A673 (cell line): ENCODE results near the gene MRPL9. TPM values are rescaled to one million over a fixed set of nuclear protein-coding genes. Genes with fewer than 3 reads are reported as not detected.

Source experiments
- BruUV-seq: library from RNA; stranded (reverse); fragments of 400-500 nt; replicated peaks from 2 replicates; lab custom pipeline; 2021; lab: Mats Ljungman, UMichigan
- CTCF ChIA-PET: fragments of 300-600 bp; sonication (Branson Sonifier 250); formaldehyde crosslinking; loops from one replicate; lab custom pipeline; 2022; ENCODE audit warnings: antibody characterized with exemption; lab: Charles Lee
- POLR2A ChIA-PET: fragments of 300-600 bp; sonication (Branson Sonifier 250); formaldehyde crosslinking; loops from one replicate; lab custom pipeline; 2022; ENCODE audit warnings: antibody characterized with exemption; ENCODE audit not compliant: low non-redundant PET; lab: Charles Lee
- DNase-seq: peaks from one replicate; pipeline ENCODE4 v3.0.0-alpha.2; 2015; ENCODE audit warnings: low spot score
- H3K27ac ChIP-seq: fragments of 200-600 bp; sonication (generic); 2 replicates; pipeline ENCODE4 v1.5.1; 2016; ENCODE audit warnings: mixed run types, low read depth, mild to moderate bottlenecking, mixed read lengths, antibody characterized with exemption, low read length; ENCODE audit not compliant: poor library complexity, severe bottlenecking
- H3K27me3 ChIP-seq: fragments of 200-600 bp; sonication (generic); replicated peaks from 2 replicates; pipeline ENCODE4 v1.6.1; 2017; ENCODE audit warnings: mixed run types, low read depth, mild to moderate bottlenecking, mixed read lengths, antibody characterized with exemption, low read length; ENCODE audit not compliant: insufficient read depth, poor library complexity
- H3K36me3 ChIP-seq: fragments of 200-600 bp; sonication (generic); 2 replicates; pipeline ENCODE4 v1.6.1; 2016; ENCODE audit warnings: mixed run types, mild to moderate bottlenecking, mixed read lengths, antibody characterized with exemption, low read length; ENCODE audit not compliant: insufficient read depth, poor library complexity, severe bottlenecking
- H3K4me1 ChIP-seq: fragments of 200-600 bp; sonication (generic); 2 replicates; pipeline ENCODE4 v1.6.1; 2017; ENCODE audit warnings: mixed run types, mild to moderate bottlenecking, mixed read lengths, antibody characterized with exemption, low read length; ENCODE audit not compliant: insufficient read depth, poor library complexity, severe bottlenecking
- H3K4me3 ChIP-seq: fragments of 200-600 bp; sonication (generic); 2 replicates; pipeline ENCODE4 v1.5.1; 2016; ENCODE audit warnings: low read depth, mixed run types, mild to moderate bottlenecking, mixed read lengths, low read length; ENCODE audit not compliant: poor library complexity, severe bottlenecking
- H3K9me3 ChIP-seq: fragments of 200-600 bp; sonication (generic); 2 replicates; pipeline ENCODE4 v1.6.1; 2016; ENCODE audit warnings: mixed run types, low read depth, mild to moderate bottlenecking, mixed read lengths, antibody characterized with exemption, low read length; ENCODE audit not compliant: poor library complexity, severe bottlenecking
- CTCF ChIP-seq: fragments of 300-800, 200-600 bp; sonication (generic); conservative IDR thresholded peaks from 2 replicates; pipeline ENCODE4 v1.5.1; 2017; ENCODE audit warnings: low read depth, mild to moderate bottlenecking, antibody characterized with exemption, low read length, moderate library complexity, mixed read lengths
- EZH2 ChIP-seq: fragments of 200-600 bp; sonication (generic); IDR thresholded peaks from 2 replicates; pipeline ENCODE4 v1.6.1; 2017; ENCODE audit warnings: borderline replicate concordance, low read depth, mild to moderate bottlenecking, mixed read lengths, antibody characterized with exemption, low read length; ENCODE audit not compliant: poor library complexity, severe bottlenecking
- intact Hi-C: fragments of 100-400 bp; cut with micrococcal nuclease; formaldehyde crosslinking; loops from one replicate; pipeline ENCODE4 v1.10.0; 2022; ENCODE audit not compliant: unreplicated experiment
- total RNA-seq: library from RNA; stranded (reverse); gene quantifications from 2 replicates; pipeline ENCODE4 v1.2.3, GENCODE V29; 2021

Gene MRPL9
- total RNA-seq, 1 experiment from 2014 or later: 143 TPM

- POLR2A ChIA-PET: no interaction called here
- H3K4me1 ChIP-seq: no peaks in the 10 kb centered on the region
- H3K4me3 ChIP-seq: no peak overlapping the region
- no peak overlapping the region for H3K27ac ChIP-seq
- intact Hi-C loops: no loop called here
- CTCF ChIA-PET: no interaction called here
- peaks cover 58% of the 10 kb centered on the region for H3K27me3 ChIP-seq
- no TSS peak for BruUV-seq
- no peak for DNase-seq
- TF ChIP-seq EZH2: no peak
- no peak for TF ChIP-seq CTCF
- H3K9me3 ChIP-seq: no peaks in the 10 kb centered on the region
- H3K36me3 ChIP-seq: no peaks in the 10 kb centered on the region
These were observed 42.9 kb upstream of the MRPL9 start for GRCh38 chr1:151806170-151806569.

GRCh38 chr1:151805066-151805820 is 41.9 kb upstream of the MRPL9 start, which contains the start of gene LINGO4:
LINGO4 (minus strand) TSS chr1:151805419; CDS start chr1:151802704, 2,715 bp downstream.
- no peaks in the 10 kb centered on the region for H3K36me3 ChIP-seq
- DNase-seq: no peak
- H3K27ac ChIP-seq: no peak within 1 kb of the TSS
- no TSS peak for BruUV-seq
- ChIA-PET CTCF (no interaction called here), POLR2A (no interaction called here)
- no peak for TF ChIP-seq CTCF
- TF ChIP-seq EZH2: no peak
- intact Hi-C loops: no loop called here
- no peaks in the 10 kb centered on the region for H3K4me1 ChIP-seq
- H3K4me3 ChIP-seq: no peak within 1 kb of the TSS
- peaks cover 68% of the 10 kb centered on the region for H3K27me3 ChIP-seq
- H3K9me3 ChIP-seq: no peaks in the 10 kb centered on the region

GRCh38 chr1:151803915-151804314 is 40.6 kb upstream of the MRPL9 start:
- no peak overlapping the region for H3K4me3 ChIP-seq
- no peaks in the 10 kb centered on the region for H3K9me3 ChIP-seq
- H3K27ac ChIP-seq: no peak overlapping the region
- no peaks in the 10 kb centered on the region for H3K4me1 ChIP-seq
- intact Hi-C loops: no loop called here
- TF ChIP-seq EZH2: no peak
- TF ChIP-seq CTCF: no peak
- BruUV-seq: no TSS peak
- DNase-seq: no peak
- CTCF ChIA-PET: no interaction called here
- peaks cover 81% of the 10 kb centered on the region for H3K27me3 ChIP-seq
- no peaks in the 10 kb centered on the region for H3K36me3 ChIP-seq
- POLR2A ChIA-PET: no interaction called here
